Activated CD4-positive, alpha-beta T cell treated with anti-CD3 and anti-CD28 coated beads, Interleukin-2, Interleukin-6, amounts not matched to agents 100 ng/mL and 50 ng/mL, durations not matched to agents 16 hours and 8 hours (primary cell): ENCODE results near the gene HTRA1.
A peak's percentile ranks its signal among the peaks of the same experiment; 100 is the strongest.

Experiments used
- DNase-seq: peaks from one replicate; pipeline ENCODE4 v3.0.0-alpha.2; 2020

Gene HTRA1

GRCh38 chr10:122521011-122521410 lies 59.7 kb downstream of the HTRA1 start:
- no peak for DNase-seq

GRCh38 chr10:122524811-122525210 lies 63.5 kb downstream of the HTRA1 start:
- no peak for DNase-seq

GRCh38 chr10:122525788-122526187 lies 64.4 kb downstream of the HTRA1 start:
- no peak for DNase-seq

GRCh38 chr10:122526892-122527291 lies 65.5 kb downstream of the HTRA1 start:
- no peak for DNase-seq

- DNase-seq: no peak
Observed at GRCh38 chr10:122530177-122530576, 68.8 kb downstream of the HTRA1 start.

- DNase-seq: no peak
Observed at GRCh38 chr10:122531261-122531660, 69.9 kb downstream of the HTRA1 start.

GRCh38 chr10:122531939-122532338 lies 70.6 kb downstream of the HTRA1 start:
- DNase-seq: no peak

GRCh38 chr10:122532601-122533296 lies 71.4 kb downstream of the HTRA1 start:
- DNase-seq: no peak

GRCh38 chr10:122537545-122537944 lies 76.2 kb downstream of the HTRA1 start:
- peak; percentile 25 for DNase-seq

- peak; percentile 35 for DNase-seq
Observed at GRCh38 chr10:122541541-122542002, 80.2 kb downstream of the HTRA1 start.

- no peak for DNase-seq
Observed at GRCh38 chr10:122543676-122544445, 82.5 kb downstream of the HTRA1 start.

- DNase-seq: no peak
Observed at GRCh38 chr10:122544493-122544892, 83.1 kb downstream of the HTRA1 start.

GRCh38 chr10:122546242-122546641 lies 84.9 kb downstream of the HTRA1 start:
- no peak for DNase-seq

GRCh38 chr10:122548407-122549085 lies 87.2 kb downstream of the HTRA1 start:
- no peak for DNase-seq

GRCh38 chr10:122549636-122550035 lies 88.3 kb downstream of the HTRA1 start:
- no peak for DNase-seq

GRCh38 chr10:122550427-122550826 lies 89.1 kb downstream of the HTRA1 start:
- DNase-seq: no peak

- no peak for DNase-seq
Observed at GRCh38 chr10:122550983-122551382, 89.6 kb downstream of the HTRA1 start.

GRCh38 chr10:122551450-122551849 lies 90.1 kb downstream of the HTRA1 start:
- peak; percentile 30 for DNase-seq

- no peak for DNase-seq
Observed at GRCh38 chr10:122553341-122553740, 92.0 kb downstream of the HTRA1 start.

GRCh38 chr10:122554131-122555036 lies 93.0 kb downstream of the HTRA1 start:
- DNase-seq: no peak

GRCh38 chr10:122555442-122555841 lies 94.1 kb downstream of the HTRA1 start:
- no peak for DNase-seq

- DNase-seq: no peak
Observed at GRCh38 chr10:122557516-122557915, 96.2 kb downstream of the HTRA1 start.

GRCh38 chr10:122558452-122558851 lies 97.1 kb downstream of the HTRA1 start:
- no peak for DNase-seq
